Adrenal gland (tissue), 12 donors: ENCODE measurements around the gene IL17RA. TPM values are rescaled to one million over a fixed set of nuclear protein-coding genes. Genes with fewer than 3 reads are reported as not detected.
A peak's percentile ranks its signal among the peaks of the same experiment; 100 is the strongest.

Experiments
- DNase-seq, 7 donors: peaks; one replicate each; pipeline ENCODE4 v3.0.0-alpha.2; 2019 to 2020
- H3K27ac ChIP-seq, 5 donors: fragments of 200-600 bp; sonication (generic) in 4 of 5; 1 replicate in 3 of 5; 2 replicates in 2 of 5; pipeline versions ENCODE4 v1.5.1 to v1.8.0; 2016 to 2020; ENCODE audit warnings: mild to moderate bottlenecking in 1 of 5
- H3K27me3 ChIP-seq: fragments of 200-600 bp; 2 replicates; pipeline ENCODE4 v1.8.0; 2021
- H3K36me3 ChIP-seq, 2 donors: fragments of 200-600 bp; replicated peaks in 1 of 2; 1 replicate in 1 of 2; 2 replicates in 1 of 2; pipeline versions ENCODE4 v1.5.1 to v1.8.0; 2018 to 2022
- H3K4me1 ChIP-seq, 2 donors: fragments of 200-600 bp; replicated peaks in 1 of 2; 1 replicate in 1 of 2; 2 replicates in 1 of 2; pipeline versions ENCODE4 v1.5.1 to v1.8.0; 2018 to 2021
- H3K4me3 ChIP-seq, 4 donors: fragments of 200-600 bp; sonication (generic) in 3 of 4; one replicate each; pipeline ENCODE4 v1.5.1; 2016 to 2018
- H3K9me3 ChIP-seq, 3 donors: fragments of 200-600 bp; sonication (generic) in 1 of 3; replicated peaks in 1 of 3; 1 replicate in 2 of 3; 2 replicates in 1 of 3; pipeline versions ENCODE4 v1.5.1 to v1.8.0; 2016 to 2021
- CTCF ChIP-seq, 6 experiments: fragments of 450-650 bp in 4 of 6; fragments of 200-600 bp in 2 of 6; sonication (generic) in 1 of 6; IDR thresholded peaks; 1 replicate in 5 of 6; 2 replicates in 1 of 6; pipeline versions ENCODE4 v1.5.1 to v1.8.0; 2016 to 2021; ENCODE audit warnings: antibody characterized with exemption in 6 of 6, mild to moderate bottlenecking in 2 of 6, moderate library complexity in 1 of 6
- POLR2A ChIP-seq, 2 donors: fragments of 450-650 bp; IDR thresholded peaks; one replicate each; pipeline ENCODE4 v1.6.1; 2017; ENCODE audit warnings: antibody characterized with exemption in 2 of 2, mild to moderate bottlenecking in 2 of 2, moderate library complexity in 1 of 2
- WGBS, 4 donors: extraction: QIAGEN DNeasy Blood & Tissue Kit in 2 of 4; methylation state at CpG; one replicate each; pipeline versions ENCODE4 v1.1.5 to v1.1.7; 2013 to 2017; 5-methylcytosine and 5-hydroxymethylcytosine counted together
- intact Hi-C, 2 donors: fragments of 100-400 bp; cut with DNase I; formaldehyde crosslinking; loops; one replicate each; pipeline versions ENCODE4 v1.14.1 to v1.15.0; 2022 to 2023
- polyA plus RNA-seq, 3 donors: library from polyadenylated mRNA; stranded (reverse); fragments of 200-250 nt in 2 of 3; fragments of 350-450 nt in 1 of 3; fragmentation: Illumina TruSeq in 1 of 3; extraction: RNeasy Lipid Tissue Mini Kit (QIAGEN cat#74804) in 1 of 3; gene quantifications; one replicate each; pipeline ENCODE4 v1.2.3, GENCODE V29; 2013 to 2014
- total RNA-seq, 9 donors: library from RNA; depleted of rRNA in 4 of 9; stranded (reverse); fragments of >200 nt in 4 of 9; fragments of 120-200 nt in 1 of 9; fragmentation: NEBNext Ultra II Directional in 1 of 9; extraction: Animal tissue kit (Norgen Biotek cat#: 25700) in 1 of 9; gene quantifications; one replicate each; pipeline versions ENCODE4 v1.1.0 to v1.2.4, GENCODE V29; 2013 to 2023
- donor health status: healthy with polysubstance abuse.
- donor health status: Bipolar disorder and iron deficiency.
- donor health status: DM: yes; HTN: yes; CAD: no.
- donor health status: DM: no; HTN: no; CAD: no.
- donor health status: DM: no; HTN: no; CAD: no.
- donor health status: DM: yes; HTN: yes; CAD: no.

The IL17RA gene
- total and polyA plus RNA-seq, 12 donors, result 2.2 to 31.8 (median 21.5) TPM

GRCh38 chr22:17056807-17057206 lies 28.0 kb upstream of the IL17RA start:
- TF ChIP-seq POLR2A (IDR thresholded peaks at IDR 0.05), result no peak
- H3K4me3 ChIP-seq, result no peak overlapping the region
- H3K4me1 ChIP-seq, result no peaks in the 10 kb centered on the region
- DNase-seq, result no peak
- H3K9me3 ChIP-seq, result no peaks in the 10 kb centered on the region
- WGBS, 4 donors, result 77 to 100% (median 83%) methylated on average over 2 to 8 of the region's 8 CpGs
- intact Hi-C loops, result loop anchor here (2.0 to 10.0 kb wide), 3 partner anchors 120 to 140 kb away; no protein-coding TSS in a partner anchor
- H3K27me3 ChIP-seq, result no peaks in the 10 kb centered on the region
- H3K27ac ChIP-seq, result no peak overlapping the region
- no peaks in the 10 kb centered on the region for H3K36me3 ChIP-seq

- no peak overlapping the region for H3K4me3 ChIP-seq
- H3K27ac ChIP-seq, result no peak overlapping the region
- intact Hi-C loops, result loop anchor here (2.0 to 10.0 kb wide), 3 partner anchors 121 to 141 kb away; no protein-coding TSS in a partner anchor
- no peaks in the 10 kb centered on the region for H3K27me3 ChIP-seq
- 17 to 26% (median 24%) methylated on average over 10 to 11 of the region's 11 CpGs for WGBS, 4 donors
- no peaks in the 10 kb centered on the region for H3K4me1 ChIP-seq
- no peaks in the 10 kb centered on the region for H3K36me3 ChIP-seq
- DNase-seq, result peak; percentile 67 to 87 (median 80)
- TF ChIP-seq POLR2A (IDR thresholded peaks at IDR 0.05) (no peak), CTCF (IDR thresholded peaks at IDR 0.05) (peak; percentile 91 to 97 (median 92))
- no peaks in the 10 kb centered on the region for H3K9me3 ChIP-seq
These were observed 26.6 kb upstream of the IL17RA start for GRCh38 chr22:17057959-17058814.

GRCh38 chr22:17060126-17060525 lies 24.7 kb upstream of the IL17RA start:
- H3K4me1 ChIP-seq, result peaks cover 4 to 8% of the 10 kb centered on the region in 2 donors
- no peaks in the 10 kb centered on the region for H3K9me3 ChIP-seq
- H3K27ac ChIP-seq, result peak overlapping the region in 1 of 5 donors; percentile 16
- no peak overlapping the region for H3K4me3 ChIP-seq
- TF ChIP-seq CTCF (IDR thresholded peaks at IDR 0.05) (no peak), POLR2A (IDR thresholded peaks at IDR 0.05) (no peak)
- no peaks in the 10 kb centered on the region for H3K36me3 ChIP-seq
- H3K27me3 ChIP-seq, result no peaks in the 10 kb centered on the region
- intact Hi-C loops, result no loop called here
- no peak for DNase-seq
- 51 to 65% (median 62%) methylated on average over 3 of the region's 3 CpGs for WGBS, 4 donors

GRCh38 chr22:17063411-17064106 lies 21.2 kb upstream of the IL17RA start:
- Histone ChIP-seq H3K4me1 (peaks cover 6 to 15% of the 10 kb centered on the region in 2 donors), H3K27ac (peak overlapping the region in 4 of 5 donors; percentile 5 to 84 (median 40)), H3K4me3 (no peak overlapping the region), H3K9me3 (no peaks in the 10 kb centered on the region), H3K36me3 (no peaks in the 10 kb centered on the region), H3K27me3 (no peaks in the 10 kb centered on the region)
- 37 to 46% (median 43%) methylated on average over 8 of the region's 8 CpGs for WGBS, 4 donors
- TF ChIP-seq POLR2A (IDR thresholded peaks at IDR 0.05), result no peak
- TF ChIP-seq CTCF (IDR thresholded peaks at IDR 0.05), result no peak
- peak in 4 of 7 donors; percentile 41 to 64 (median 46) for DNase-seq
- intact Hi-C loops, result no loop called here
